Progenitor cell of endocrine pancreas (in vitro differentiated cells): ENCODE data around the gene LPAR1. TPM values are rescaled to one million over a fixed set of nuclear protein-coding genes. Genes with fewer than 3 reads are reported as not detected.

ENCODE experiments used
- DNase-seq: peaks from one replicate; pipeline ENCODE4 v3.0.0; 2021; ENCODE audit warnings: low spot score; ENCODE audit not compliant: unreplicated experiment
- H3K27ac Mint-ChIP-seq: 2 replicates; pipeline ENCODE4 v1.8.0; 2021; ENCODE audit warnings: mild to moderate bottlenecking, moderate library complexity, mixed read lengths
- H3K27me3 Mint-ChIP-seq: 2 replicates; pipeline ENCODE4 v1.8.0; 2021; ENCODE audit warnings: mixed read lengths
- H3K36me3 Mint-ChIP-seq: 2 replicates; pipeline ENCODE4 v1.8.0; 2022; ENCODE audit warnings: mixed read lengths; ENCODE audit not compliant: insufficient read depth
- H3K4me1 Mint-ChIP-seq: 2 replicates; pipeline ENCODE4 v1.8.0; 2021; ENCODE audit warnings: low read depth, mixed read lengths
- H3K4me3 Mint-ChIP-seq: 2 replicates; pipeline ENCODE4 v1.8.0; 2021; ENCODE audit warnings: low read depth, mild to moderate bottlenecking, moderate library complexity, mixed read lengths
- H3K9me3 Mint-ChIP-seq: 2 replicates; pipeline ENCODE4 v1.8.0; 2021; ENCODE audit warnings: low read depth, mixed read lengths
- total RNA-seq: library from RNA; stranded (reverse); gene quantifications from 2 replicates; pipeline ENCODE4 v1.2.1, GENCODE V29; 2021
- TF ChIP-seq, protein P1 (sequence below): fragments of 200-600 bp; sonication (generic); IDR thresholded peaks from one replicate; pipeline ENCODE4 v1.5.0; 2021; ENCODE audit warnings: antibody characterized with exemption, mild to moderate bottlenecking; ENCODE audit not compliant: unreplicated experiment

Gene LPAR1
- total RNA-seq, 1 donor from 2014 or later: 17.4 TPM

GRCh38 chr9:110897943-110898342 lies 140.3 kb downstream of the LPAR1 start:
- no peaks in the 10 kb centered on the region for H3K4me1 Mint-ChIP-seq
- H3K4me3 Mint-ChIP-seq: no peak overlapping the region
- peaks cover 15% of the 10 kb centered on the region for H3K36me3 Mint-ChIP-seq
- DNase-seq: no peak
- TF ChIP-seq, protein P1, sequence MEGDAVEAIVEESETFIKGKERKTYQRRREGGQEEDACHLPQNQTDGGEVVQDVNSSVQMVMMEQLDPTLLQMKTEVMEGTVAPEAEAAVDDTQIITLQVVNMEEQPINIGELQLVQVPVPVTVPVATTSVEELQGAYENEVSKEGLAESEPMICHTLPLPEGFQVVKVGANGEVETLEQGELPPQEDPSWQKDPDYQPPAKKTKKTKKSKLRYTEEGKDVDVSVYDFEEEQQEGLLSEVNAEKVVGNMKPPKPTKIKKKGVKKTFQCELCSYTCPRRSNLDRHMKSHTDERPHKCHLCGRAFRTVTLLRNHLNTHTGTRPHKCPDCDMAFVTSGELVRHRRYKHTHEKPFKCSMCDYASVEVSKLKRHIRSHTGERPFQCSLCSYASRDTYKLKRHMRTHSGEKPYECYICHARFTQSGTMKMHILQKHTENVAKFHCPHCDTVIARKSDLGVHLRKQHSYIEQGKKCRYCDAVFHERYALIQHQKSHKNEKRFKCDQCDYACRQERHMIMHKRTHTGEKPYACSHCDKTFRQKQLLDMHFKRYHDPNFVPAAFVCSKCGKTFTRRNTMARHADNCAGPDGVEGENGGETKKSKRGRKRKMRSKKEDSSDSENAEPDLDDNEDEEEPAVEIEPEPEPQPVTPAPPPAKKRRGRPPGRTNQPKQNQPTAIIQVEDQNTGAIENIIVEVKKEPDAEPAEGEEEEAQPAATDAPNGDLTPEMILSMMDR: no peak
- peaks cover 19% of the 10 kb centered on the region for H3K9me3 Mint-ChIP-seq
- H3K27me3 Mint-ChIP-seq: no peaks in the 10 kb centered on the region
- no peak overlapping the region for H3K27ac Mint-ChIP-seq

DNA sequence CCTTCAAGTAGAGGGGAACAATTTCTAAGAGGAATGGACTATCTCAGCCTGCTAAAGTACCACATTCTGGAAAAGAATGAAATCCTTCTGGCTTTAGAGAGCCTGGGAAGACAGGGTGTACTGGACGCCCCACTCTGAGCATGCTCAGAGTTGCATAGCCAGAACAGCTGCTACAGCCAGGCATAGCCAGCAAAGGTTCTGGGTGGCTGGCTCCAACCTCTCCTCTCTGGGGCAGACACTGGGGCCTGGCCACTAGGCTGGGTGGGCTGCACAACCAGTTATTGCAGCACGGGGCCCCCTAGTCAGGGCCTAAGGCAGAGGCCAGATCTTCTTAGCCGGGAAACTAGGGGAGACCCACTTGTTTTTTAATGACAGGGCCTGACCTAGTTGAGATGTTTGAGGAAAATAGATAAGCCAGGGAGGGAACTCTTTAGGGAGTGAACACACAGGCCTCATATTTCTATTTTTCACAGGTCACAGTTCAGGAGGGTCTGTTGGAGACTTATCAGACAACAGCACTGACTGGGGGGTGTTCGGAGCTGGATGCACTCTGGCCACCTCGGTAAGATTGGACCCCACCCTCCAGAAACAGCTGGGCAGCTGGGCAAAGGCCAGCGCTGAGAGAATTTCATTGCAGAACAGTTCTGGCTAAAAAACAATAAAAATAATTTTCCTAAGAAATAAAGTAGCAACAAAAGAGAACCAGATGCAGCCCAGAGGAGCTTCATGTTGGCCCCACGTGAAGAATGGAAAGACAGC lies 142.9 kb downstream of the LPAR1 start:
- Mint-ChIP-seq H3K4me1 (no peaks in the 10 kb centered on the region), H3K36me3 (peaks cover 9% of the 10 kb centered on the region), H3K9me3 (peaks cover 9% of the 10 kb centered on the region), H3K27ac (no peak overlapping the region), H3K27me3 (no peaks in the 10 kb centered on the region), H3K4me3 (no peak overlapping the region)
- no peak for DNase-seq
- TF ChIP-seq, protein P1: no peak

- H3K4me3 Mint-ChIP-seq: no peak overlapping the region
- DNase-seq: no peak
- no peaks in the 10 kb centered on the region for H3K27me3 Mint-ChIP-seq
- H3K36me3 Mint-ChIP-seq: peaks cover 9% of the 10 kb centered on the region
- TF ChIP-seq, protein P1: no peak
- no peaks in the 10 kb centered on the region for H3K4me1 Mint-ChIP-seq
- no peak overlapping the region for H3K27ac Mint-ChIP-seq
- H3K9me3 Mint-ChIP-seq: peaks cover 9% of the 10 kb centered on the region
Measured at GRCh38 chr9:110894731-110895130, 143.5 kb downstream of the LPAR1 start.

- Mint-ChIP-seq H3K9me3 (peaks cover 9% of the 10 kb centered on the region), H3K36me3 (peaks cover 9% of the 10 kb centered on the region), H3K27ac (no peak overlapping the region), H3K4me3 (no peak overlapping the region), H3K4me1 (no peaks in the 10 kb centered on the region), H3K27me3 (no peaks in the 10 kb centered on the region)
- TF ChIP-seq, protein P1: no peak
- no peak for DNase-seq
Measured at GRCh38 chr9:110892689-110893088, 145.6 kb downstream of the LPAR1 start.

DNA sequence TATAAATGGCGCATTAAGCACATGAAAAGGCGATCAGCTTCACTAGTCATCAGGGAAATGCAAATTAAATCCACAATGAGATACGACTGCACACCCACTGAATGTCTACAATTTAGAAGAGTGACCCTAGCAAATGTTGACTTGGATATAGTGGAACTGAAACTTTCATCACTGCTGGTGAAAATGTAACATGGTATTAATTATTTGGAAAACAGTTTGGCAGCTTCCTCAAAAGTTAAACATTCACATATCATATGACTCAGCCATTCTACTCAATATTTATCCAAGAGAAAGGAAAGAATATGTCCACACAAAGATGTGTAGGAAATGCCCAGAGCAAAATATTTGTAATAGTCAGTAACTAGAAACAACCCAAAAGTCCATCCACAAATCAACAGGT lies 146.5 kb downstream of the LPAR1 start:
- H3K27ac Mint-ChIP-seq: no peak overlapping the region
- H3K4me1 Mint-ChIP-seq: no peaks in the 10 kb centered on the region

More for the DNA sequence above, 146.5 kb downstream of the LPAR1 start:
- H3K4me3 Mint-ChIP-seq: no peak overlapping the region
- no peak for DNase-seq
- H3K27me3 Mint-ChIP-seq: no peaks in the 10 kb centered on the region
- peaks cover 3% of the 10 kb centered on the region for H3K9me3 Mint-ChIP-seq
- H3K36me3 Mint-ChIP-seq: peaks cover 3% of the 10 kb centered on the region
- TF ChIP-seq, protein P1: no peak
